ENCODE measurements around the gene CNTN1.

GRCh38 chr12:41067941-41068645, 375.9 kb downstream of the CNTN1 start:
- no peak for TF ChIP-seq CTCF (IDR thresholded peaks at IDR 0.05)
- TF ChIP-seq EZH2 (IDR thresholded peaks at IDR 0.05; ENCODE audit: borderline replicate concordance, insufficient read depth, low read depth, low read length, poor library complexity, severe bottlenecking), result no peak
